Measurements from ENCODE around the gene CFAP53.

DNA sequence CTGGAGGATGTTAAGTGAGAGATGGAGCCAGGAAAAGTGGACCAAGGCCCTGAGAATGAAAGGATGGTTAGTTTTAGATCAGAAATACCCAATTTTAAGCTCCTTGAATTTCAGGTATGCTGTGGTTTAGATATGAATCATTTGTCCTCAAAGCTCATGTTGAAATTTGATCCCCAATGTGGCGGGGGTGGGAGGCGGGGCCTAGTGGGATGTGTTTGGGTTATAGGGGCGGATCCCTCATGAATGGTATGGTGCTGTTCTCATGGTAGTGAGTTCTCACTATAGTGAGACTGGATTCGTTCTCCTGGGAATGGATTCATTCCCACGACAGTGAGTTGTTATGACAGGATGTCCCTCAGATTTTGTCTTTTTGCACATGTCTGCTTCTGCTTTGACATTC lies 82.7 kb downstream of the CFAP53 start:
- TF ChIP-seq, protein P1, sequence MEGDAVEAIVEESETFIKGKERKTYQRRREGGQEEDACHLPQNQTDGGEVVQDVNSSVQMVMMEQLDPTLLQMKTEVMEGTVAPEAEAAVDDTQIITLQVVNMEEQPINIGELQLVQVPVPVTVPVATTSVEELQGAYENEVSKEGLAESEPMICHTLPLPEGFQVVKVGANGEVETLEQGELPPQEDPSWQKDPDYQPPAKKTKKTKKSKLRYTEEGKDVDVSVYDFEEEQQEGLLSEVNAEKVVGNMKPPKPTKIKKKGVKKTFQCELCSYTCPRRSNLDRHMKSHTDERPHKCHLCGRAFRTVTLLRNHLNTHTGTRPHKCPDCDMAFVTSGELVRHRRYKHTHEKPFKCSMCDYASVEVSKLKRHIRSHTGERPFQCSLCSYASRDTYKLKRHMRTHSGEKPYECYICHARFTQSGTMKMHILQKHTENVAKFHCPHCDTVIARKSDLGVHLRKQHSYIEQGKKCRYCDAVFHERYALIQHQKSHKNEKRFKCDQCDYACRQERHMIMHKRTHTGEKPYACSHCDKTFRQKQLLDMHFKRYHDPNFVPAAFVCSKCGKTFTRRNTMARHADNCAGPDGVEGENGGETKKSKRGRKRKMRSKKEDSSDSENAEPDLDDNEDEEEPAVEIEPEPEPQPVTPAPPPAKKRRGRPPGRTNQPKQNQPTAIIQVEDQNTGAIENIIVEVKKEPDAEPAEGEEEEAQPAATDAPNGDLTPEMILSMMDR (IDR thresholded peaks at IDR 0.05; ENCODE audit: insufficient read depth, low read length), result no peak
- TF ChIP-seq, protein P2, sequence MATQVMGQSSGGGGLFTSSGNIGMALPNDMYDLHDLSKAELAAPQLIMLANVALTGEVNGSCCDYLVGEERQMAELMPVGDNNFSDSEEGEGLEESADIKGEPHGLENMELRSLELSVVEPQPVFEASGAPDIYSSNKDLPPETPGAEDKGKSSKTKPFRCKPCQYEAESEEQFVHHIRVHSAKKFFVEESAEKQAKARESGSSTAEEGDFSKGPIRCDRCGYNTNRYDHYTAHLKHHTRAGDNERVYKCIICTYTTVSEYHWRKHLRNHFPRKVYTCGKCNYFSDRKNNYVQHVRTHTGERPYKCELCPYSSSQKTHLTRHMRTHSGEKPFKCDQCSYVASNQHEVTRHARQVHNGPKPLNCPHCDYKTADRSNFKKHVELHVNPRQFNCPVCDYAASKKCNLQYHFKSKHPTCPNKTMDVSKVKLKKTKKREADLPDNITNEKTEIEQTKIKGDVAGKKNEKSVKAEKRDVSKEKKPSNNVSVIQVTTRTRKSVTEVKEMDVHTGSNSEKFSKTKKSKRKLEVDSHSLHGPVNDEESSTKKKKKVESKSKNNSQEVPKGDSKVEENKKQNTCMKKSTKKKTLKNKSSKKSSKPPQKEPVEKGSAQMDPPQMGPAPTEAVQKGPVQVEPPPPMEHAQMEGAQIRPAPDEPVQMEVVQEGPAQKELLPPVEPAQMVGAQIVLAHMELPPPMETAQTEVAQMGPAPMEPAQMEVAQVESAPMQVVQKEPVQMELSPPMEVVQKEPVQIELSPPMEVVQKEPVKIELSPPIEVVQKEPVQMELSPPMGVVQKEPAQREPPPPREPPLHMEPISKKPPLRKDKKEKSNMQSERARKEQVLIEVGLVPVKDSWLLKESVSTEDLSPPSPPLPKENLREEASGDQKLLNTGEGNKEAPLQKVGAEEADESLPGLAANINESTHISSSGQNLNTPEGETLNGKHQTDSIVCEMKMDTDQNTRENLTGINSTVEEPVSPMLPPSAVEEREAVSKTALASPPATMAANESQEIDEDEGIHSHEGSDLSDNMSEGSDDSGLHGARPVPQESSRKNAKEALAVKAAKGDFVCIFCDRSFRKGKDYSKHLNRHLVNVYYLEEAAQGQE (IDR thresholded peaks at IDR 0.05; ENCODE audit: insufficient replicate concordance, low read depth), result no peak
- TF ChIP-seq SPI1 (IDR thresholded peaks at IDR 0.05; ENCODE audit: borderline replicate concordance, low read depth), result no peak
- no peak for TF ChIP-seq POLR2AphosphoS5 (IDR thresholded peaks at IDR 0.05; ENCODE audit: low read depth)
- TF ChIP-seq GABPA (IDR thresholded peaks at IDR 0.05; ENCODE audit: low read depth), result no peak
